ENCODE results near the gene MOB3A.

Gene MOB3A

GRCh38 chr19:2058570-2059421, 37.3 kb downstream of the MOB3A start:
- no peak for DNase-seq

GRCh38 chr19:2057484-2058469, 38.3 kb downstream of the MOB3A start:
- DNase-seq = no peak

GRCh38 chr19:2056837-2057192, 39.3 kb downstream of the MOB3A start:
- DNase-seq = no peak

DNA sequence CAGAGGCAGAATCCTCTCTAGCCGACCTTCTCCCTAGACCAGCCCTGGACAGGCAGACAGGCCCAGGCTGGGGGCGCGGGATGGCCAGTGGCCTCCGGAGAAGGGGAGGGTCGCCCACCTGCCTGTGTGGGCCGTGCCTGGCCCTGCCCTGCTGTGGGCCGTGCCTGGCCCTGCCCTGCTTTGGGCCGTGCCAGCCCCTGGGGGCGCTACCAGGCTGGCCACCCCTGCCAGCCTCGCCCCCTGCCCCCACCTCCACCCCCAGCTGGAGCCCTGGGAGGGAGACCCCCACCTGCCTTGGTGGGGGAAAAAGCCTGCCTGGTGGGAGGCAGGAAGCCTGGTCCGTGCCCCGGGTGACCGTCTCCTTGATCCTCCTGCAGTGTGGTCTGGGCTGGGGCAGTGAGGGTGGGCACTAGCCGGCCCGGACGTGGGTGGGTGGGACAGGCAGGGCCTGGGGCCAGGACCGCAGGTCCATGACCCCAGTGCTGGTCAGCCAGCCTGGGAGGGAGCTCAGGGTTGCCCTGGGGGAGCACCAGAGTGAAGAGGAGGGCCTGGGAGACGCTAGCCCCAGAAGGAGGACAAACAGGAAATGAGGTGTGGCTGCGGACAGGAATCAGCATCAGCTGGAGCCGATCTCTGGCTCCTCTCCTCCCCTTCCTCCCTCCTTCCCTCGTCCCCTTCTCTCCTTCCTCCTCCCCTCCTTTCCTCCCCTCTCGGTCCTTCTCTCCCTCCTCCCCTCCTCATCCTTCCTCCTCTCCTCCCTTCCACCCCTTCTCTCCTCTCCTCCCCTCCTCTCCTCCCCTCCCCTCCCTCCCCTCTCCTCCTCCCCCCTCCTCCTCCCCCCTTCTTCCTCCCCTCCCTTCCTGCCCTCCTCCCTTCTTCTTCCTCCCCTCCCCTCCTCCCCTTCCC, 39.9 kb downstream of the MOB3A start:
- DNase-seq = no peak

GRCh38 chr19:2054763-2055162, 41.4 kb downstream of the MOB3A start:
- no peak for DNase-seq

DNA sequence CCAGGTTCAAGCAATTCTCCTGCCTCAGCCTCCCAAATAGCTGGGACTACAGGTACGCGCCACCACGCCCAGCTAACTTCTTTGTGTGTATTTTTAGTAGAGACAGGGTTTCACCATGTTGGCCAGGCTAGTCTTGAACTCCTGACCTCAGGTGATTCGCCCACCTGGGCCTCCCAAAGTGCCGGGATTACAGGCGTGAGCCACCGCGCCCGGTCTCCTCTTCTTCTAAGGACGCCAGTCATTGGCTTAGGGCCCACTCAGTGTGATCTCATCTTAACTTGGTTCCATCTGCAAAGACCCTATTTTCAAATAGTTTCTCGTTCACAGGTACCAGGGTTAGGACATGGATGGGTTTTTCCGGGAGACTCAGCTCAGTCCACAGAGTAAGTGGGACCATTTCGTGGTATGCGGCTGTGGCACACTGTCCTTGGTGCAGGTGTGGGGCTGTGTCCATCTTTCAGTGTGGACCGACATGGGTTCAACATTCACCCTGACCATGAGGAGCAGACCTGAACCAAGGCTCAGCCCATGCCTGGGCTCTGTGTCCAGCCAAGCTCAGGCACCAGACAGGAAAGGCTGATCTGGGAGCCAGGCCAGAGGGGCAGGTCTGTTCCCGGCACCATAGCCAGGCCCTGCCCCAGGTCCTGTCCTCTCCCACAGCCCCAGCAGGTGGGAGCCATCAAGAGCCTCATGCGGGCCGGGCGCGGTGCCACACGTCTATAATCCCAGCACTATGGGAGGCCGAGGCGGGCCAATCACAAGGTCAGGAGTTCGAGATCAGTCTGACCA, 42.3 kb downstream of the MOB3A start:
- no peak for DNase-seq

DNA sequence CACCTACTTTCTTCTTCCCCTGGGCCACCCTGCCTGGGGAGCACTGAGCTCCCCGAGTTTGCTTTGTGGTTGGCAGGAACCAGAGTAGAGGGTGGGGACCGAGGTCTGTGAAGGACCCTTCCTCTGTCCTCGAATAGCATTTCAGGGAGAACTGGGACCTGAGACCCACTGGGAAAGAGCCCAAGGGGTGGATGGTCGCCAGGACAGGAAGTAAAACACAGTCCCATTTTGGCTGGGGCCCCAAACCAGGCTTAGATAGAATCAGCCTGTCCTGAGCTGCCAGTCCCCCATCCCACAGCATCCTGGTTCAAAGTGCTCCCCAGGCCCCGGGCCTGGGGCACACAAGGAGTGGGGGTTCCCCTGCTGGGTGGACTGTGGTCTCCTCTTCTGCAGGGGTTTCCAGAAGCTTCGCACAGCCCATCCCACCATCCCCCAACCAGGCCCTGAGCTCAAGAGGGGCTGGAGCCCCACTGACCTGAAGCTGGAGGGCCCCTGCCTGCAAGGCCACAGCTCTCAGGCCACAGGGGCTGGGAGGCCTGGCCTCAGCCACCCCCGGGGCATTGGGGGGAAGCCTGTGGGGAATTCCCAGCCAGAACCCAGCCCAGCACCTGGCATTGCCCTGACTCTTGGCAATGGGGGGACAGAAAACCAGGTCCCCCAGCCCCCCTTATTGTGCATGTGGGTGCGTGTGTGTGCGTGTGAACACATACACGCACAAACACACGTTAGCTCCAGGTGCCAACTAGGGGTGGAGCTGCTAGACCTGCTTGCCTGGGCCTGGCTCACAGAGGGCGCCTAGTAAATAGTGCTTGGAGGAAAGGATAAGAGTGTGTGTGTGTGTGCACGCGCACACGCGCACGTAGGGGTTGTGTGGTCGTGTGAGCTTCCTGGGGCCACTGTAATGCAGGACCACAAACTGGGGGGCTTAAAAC, 44.1 kb downstream of the MOB3A start:
- no peak for DNase-seq

- peak; percentile 67 to 92 for DNase-seq
Observed at GRCh38 chr19:2050991-2051772, 44.9 kb downstream of the MOB3A start, which contains the start of gene MKNK2. TSS of gene MKNK2 (minus strand) at chr19:2051244. CDS start at chr19:2050851, 393 bp downstream.

- DNase-seq = peak in 1 of 2 donors; percentile 63
Observed at GRCh38 chr19:2050349-2050990, 45.7 kb downstream of the MOB3A start.

- DNase-seq = peak; percentile 39 to 63
Observed at GRCh38 chr19:2049741-2050348, 46.3 kb downstream of the MOB3A start.

- DNase-seq = no peak
Observed at GRCh38 chr19:2048959-2049740, 47.0 kb downstream of the MOB3A start.

- no peak for DNase-seq
Observed at GRCh38 chr19:2048104-2048958, 47.8 kb downstream of the MOB3A start.

DNA sequence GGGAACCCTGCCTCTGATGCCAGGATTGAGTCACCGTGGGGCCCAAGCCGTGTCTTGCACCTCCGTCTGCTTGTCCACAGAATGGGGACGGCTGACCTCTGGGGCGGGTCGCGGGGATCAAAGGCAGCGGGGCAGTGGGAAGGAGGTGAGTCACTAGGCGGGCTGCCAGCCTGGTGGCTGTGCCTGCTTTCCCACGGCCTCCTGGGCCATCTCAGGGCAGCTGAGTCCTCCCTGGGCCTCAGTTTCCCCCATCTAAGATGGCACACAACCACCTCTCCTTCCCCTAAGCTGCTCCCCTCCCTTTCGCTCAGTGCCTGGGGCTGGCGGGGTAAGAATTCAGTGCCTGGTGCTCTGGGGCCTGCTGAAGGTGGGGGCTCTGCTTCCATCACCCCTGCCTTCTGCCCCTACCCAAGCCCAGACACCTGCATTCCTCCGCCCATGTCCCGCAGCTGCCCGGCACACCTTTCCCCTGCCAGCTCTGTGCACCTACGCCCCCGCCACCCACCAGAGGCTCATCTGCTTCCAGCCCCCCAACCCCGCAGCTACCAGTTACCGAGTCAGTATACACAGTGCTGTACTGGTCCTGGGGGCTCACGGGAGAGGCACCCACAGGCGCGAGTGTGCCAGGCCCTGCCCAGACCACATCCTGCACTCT, 48.5 kb downstream of the MOB3A start:
- peak in 1 of 2 donors; percentile 18 for DNase-seq

DNA sequence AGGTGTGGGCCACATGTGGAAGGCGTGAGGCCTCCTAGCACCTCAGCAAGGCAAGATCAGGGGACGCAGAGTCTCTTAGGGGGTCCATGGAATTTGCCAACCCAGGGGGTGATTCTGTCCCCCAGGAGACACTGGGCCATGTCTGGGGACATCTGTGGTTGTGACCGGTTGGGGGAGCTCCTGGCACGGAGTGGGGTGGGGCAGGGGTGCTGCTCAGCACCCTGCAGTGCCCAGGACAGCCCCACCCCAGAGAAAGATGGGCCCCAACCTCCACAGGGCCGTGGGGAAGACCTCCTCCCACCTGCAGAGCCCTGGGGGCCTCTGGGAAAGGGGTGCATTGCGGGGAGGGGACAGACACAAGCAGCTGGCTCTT, 49.1 kb downstream of the MOB3A start:
- DNase-seq = no peak

DNA sequence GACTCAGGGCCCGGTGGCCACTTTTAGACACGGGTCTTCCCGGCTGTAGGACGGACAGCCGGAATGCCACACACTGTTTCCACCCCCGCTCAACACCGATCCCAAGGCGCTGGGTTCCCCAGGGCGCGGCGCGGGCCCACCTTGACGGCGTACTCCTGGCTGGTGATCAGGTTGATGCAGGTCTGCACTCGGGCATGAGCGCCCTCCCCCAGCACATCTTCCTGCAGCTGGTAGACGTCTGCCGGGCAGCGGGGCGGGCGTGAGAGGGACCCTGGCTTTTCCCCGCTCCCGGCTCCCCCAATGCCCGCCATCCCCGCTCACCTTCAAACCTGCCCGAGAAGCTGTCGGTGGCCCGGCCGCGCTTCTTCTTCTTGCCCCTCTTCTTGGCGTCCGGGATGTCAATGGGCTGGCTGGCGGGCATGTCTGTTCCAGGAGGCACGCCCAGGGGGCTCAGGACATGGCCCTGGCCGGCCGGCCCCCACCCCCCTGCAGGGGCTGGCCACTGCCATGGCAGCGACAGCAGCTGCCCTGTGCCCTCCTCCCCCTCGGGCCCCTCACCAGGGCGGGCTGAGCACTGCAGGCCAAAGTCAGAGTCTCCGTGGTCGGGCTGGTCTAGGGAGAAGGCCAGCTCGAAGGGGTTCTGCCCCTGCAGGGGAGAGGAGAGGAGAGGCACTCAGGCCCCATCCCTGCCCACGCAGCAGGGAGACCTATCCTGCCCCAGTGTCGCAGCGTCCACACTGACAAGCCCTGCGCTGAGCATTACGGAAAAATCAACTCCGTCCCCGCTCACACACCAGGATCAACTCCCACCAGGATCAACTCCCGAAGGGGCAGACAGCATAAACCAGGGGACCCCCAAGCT, 49.8 kb downstream of the MOB3A start:
- DNase-seq = no peak
